Tibial artery (tissue), 4 donors: ENCODE results near the gene SMARCAD1.

Experiments used
- DNase-seq, 2 donors: peaks; one replicate each; pipeline ENCODE4 v3.0.0-alpha.2; 2019
- H3K27ac ChIP-seq, 2 donors: fragments of 200-600 bp; sonication (generic) in 1 of 2; 1 replicate in 1 of 2; 2 replicates in 1 of 2; pipeline ENCODE4 v1.5.1; 2018 to 2019; ENCODE audit warnings: mild to moderate bottlenecking in 1 of 2
- H3K27me3 ChIP-seq, 2 donors: fragments of 200-600 bp; sonication (generic) in 1 of 2; one replicate each; pipeline versions ENCODE4 v1.5.1 to v1.6.0; 2016 to 2019
- H3K36me3 ChIP-seq, 3 donors: fragments of 200-600 bp; sonication (generic) in 2 of 3; one replicate each; pipeline ENCODE4 v1.5.1; 2016 to 2019; ENCODE audit warnings: mild to moderate bottlenecking in 2 of 3
- H3K4me1 ChIP-seq, 4 donors: fragments of 200-600 bp; sonication (generic) in 2 of 4; 1 replicate in 3 of 4; 2 replicates in 1 of 4; pipeline ENCODE4 v1.5.1; 2016 to 2019
- H3K4me3 ChIP-seq, 2 donors: fragments of 200-600 bp; sonication (generic) in 1 of 2; 1 replicate in 1 of 2; 2 replicates in 1 of 2; pipeline ENCODE4 v1.5.1; 2018 to 2019; ENCODE audit warnings: mild to moderate bottlenecking in 2 of 2
- H3K9me3 ChIP-seq, 3 donors: fragments of 200-600 bp; sonication (generic) in 1 of 3; one replicate each; pipeline ENCODE4 v1.5.1; 2016 to 2019
- CTCF ChIP-seq, 2 experiments: fragments of 200-600 bp in 1 of 2; fragments of 450-650 bp in 1 of 2; IDR thresholded peaks; one replicate each; pipeline ENCODE4 v1.5.1; 2017 to 2019; ENCODE audit warnings: antibody characterized with exemption in 2 of 2, mild to moderate bottlenecking in 1 of 2, moderate library complexity in 1 of 2
- intact Hi-C: fragments of 100-400 bp; cut with DNase I; formaldehyde crosslinking; loops from one replicate; pipeline ENCODE4 v1.15.0; 2023; ENCODE audit warnings: low total_unique reads

The SMARCAD1 gene

GRCh38 chr4:94168321-94168720 lies 39.3 kb upstream of the SMARCAD1 start:
- no peaks in the 10 kb centered on the region for H3K4me1 ChIP-seq
- no peaks in the 10 kb centered on the region for H3K9me3 ChIP-seq
- H3K36me3 ChIP-seq = no peaks in the 10 kb centered on the region
- DNase-seq = no peak
- H3K4me3 ChIP-seq = no peak overlapping the region
- TF ChIP-seq CTCF (IDR thresholded peaks at IDR 0.05) = no peak
- H3K27me3 ChIP-seq = no peaks in the 10 kb centered on the region
- intact Hi-C loops = no loop called here
- H3K27ac ChIP-seq = no peak overlapping the region

GRCh38 chr4:94169803-94170372 lies 37.8 kb upstream of the SMARCAD1 start:
- no peaks in the 10 kb centered on the region for H3K4me1 ChIP-seq
- DNase-seq = no peak
- TF ChIP-seq CTCF (IDR thresholded peaks at IDR 0.05) = no peak
- H3K4me3 ChIP-seq = no peak overlapping the region
- no peak overlapping the region for H3K27ac ChIP-seq
- intact Hi-C loops = no loop called here
- H3K9me3 ChIP-seq = no peaks in the 10 kb centered on the region
- H3K36me3 ChIP-seq = no peaks in the 10 kb centered on the region
- H3K27me3 ChIP-seq = no peaks in the 10 kb centered on the region

DNA sequence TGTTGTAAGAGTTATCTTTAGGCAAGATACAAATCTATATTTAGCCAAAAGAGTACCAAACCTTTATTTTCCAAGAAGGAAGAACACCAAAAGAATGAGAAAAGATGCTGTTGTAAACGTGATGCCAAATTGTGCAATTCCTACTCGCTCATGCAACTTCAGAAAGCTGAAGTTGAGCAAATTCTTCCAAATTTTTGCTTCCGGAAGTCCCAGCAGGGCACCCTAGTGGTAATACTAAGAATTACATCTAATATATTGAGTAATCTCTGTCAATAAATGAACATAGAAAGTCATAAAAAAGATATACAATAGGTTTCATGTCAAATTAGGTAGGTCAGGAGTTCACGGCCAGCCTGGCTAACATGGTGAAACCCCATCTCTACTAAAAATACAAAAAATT lies 36.0 kb upstream of the SMARCAD1 start:
- no peak for DNase-seq
- Histone ChIP-seq H3K27ac (no peak overlapping the region), H3K9me3 (no peaks in the 10 kb centered on the region), H3K4me1 (no peaks in the 10 kb centered on the region), H3K4me3 (no peak overlapping the region), H3K36me3 (no peaks in the 10 kb centered on the region), H3K27me3 (no peaks in the 10 kb centered on the region)
- TF ChIP-seq CTCF (IDR thresholded peaks at IDR 0.05) = no peak
- intact Hi-C loops = no loop called here

DNA sequence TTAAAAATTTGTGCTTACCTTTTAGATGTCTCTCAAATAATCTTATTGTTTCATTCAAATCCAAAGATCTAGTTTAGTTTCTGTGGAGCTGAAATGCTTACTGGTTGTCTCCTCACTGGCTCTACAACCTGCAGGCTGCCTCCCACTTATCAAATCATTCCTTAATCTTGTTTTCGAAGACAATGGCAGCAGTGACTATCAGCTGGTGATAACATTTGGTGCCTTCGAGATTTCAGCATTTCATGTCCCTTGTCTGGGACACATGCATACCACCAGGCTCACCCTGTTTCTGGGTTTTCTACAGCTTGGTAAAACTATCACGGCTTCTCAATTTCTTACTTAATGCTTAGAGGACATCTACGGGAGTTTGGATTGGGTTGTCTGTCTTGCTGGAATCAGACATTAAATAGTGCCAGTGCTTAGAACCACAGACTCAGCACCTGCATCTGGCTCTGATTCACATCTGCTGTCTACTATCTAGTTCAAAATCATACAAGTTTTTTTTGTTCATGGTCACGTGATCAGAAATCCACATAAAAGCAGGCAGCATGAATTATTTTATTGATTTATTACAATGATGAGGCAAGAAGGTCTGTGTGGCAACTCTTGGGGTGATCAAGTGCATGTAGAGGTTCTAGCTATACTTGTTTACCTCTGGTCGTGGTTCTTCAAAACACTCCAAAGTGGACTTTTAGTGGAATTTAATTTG lies 32.0 kb upstream of the SMARCAD1 start:
- Histone ChIP-seq H3K27me3 (no peaks in the 10 kb centered on the region), H3K36me3 (no peaks in the 10 kb centered on the region), H3K4me3 (no peak overlapping the region), H3K27ac (no peak overlapping the region), H3K4me1 (no peaks in the 10 kb centered on the region), H3K9me3 (no peaks in the 10 kb centered on the region)
- DNase-seq = no peak
- intact Hi-C loops = no loop called here
- no peak for TF ChIP-seq CTCF (IDR thresholded peaks at IDR 0.05)

- Histone ChIP-seq H3K4me3 (no peak overlapping the region), H3K27me3 (no peaks in the 10 kb centered on the region), H3K4me1 (no peaks in the 10 kb centered on the region), H3K9me3 (no peaks in the 10 kb centered on the region), H3K36me3 (no peaks in the 10 kb centered on the region), H3K27ac (no peak overlapping the region)
- no peak for TF ChIP-seq CTCF (IDR thresholded peaks at IDR 0.05)
- intact Hi-C loops = no loop called here
- DNase-seq = no peak
Measured at GRCh38 chr4:94177822-94178221, 29.8 kb upstream of the SMARCAD1 start.
